Lung (tissue), 12 donors: ENCODE results near the gene PHF14. TPM values are rescaled to one million over a fixed set of nuclear protein-coding genes. Genes with fewer than 3 reads are reported as not detected.

ENCODE experiments used
- ATAC-seq: fragments of 200-7000 bp; cut with Tn5 transposase; one replicate; pipeline ENCODE4 v1.9.1; 2020; ENCODE audit warnings: moderate number of reproducible peaks; ENCODE audit not compliant: insufficient read depth, low FRiP score
- DNase-seq, 3 donors: peaks; one replicate each; pipeline ENCODE4 v3.0.0-alpha.2; 2013 to 2017
- H3K27ac ChIP-seq, 2 donors: one replicate each; pipeline ENCODE4 v1.5.1; 2013; ENCODE audit warnings: mild to moderate bottlenecking in 2 of 2, moderate library complexity in 2 of 2, control low read depth in 1 of 2, inconsistent platforms in 1 of 2, low read depth in 1 of 2, low read length in 1 of 2
- H3K27me3 ChIP-seq, 3 donors: one replicate each; pipeline ENCODE4 v1.5.1; 2013; ENCODE audit warnings: low read length in 2 of 3; ENCODE audit not compliant: control insufficient read depth in 3 of 3, insufficient read depth in 3 of 3
- H3K36me3 ChIP-seq, 4 donors: one replicate each; pipeline ENCODE4 v1.5.1; 2013; ENCODE audit warnings: low read length in 4 of 4, mild to moderate bottlenecking in 1 of 4, moderate library complexity in 1 of 4; ENCODE audit not compliant: control insufficient read depth in 4 of 4, insufficient read depth in 4 of 4
- H3K4me1 ChIP-seq, 5 donors: one replicate each; pipeline ENCODE4 v1.5.1; 2013; ENCODE audit warnings: low read length in 5 of 5, mild to moderate bottlenecking in 2 of 5, moderate library complexity in 1 of 5; ENCODE audit not compliant: control insufficient read depth in 5 of 5, insufficient read depth in 5 of 5
- H3K4me3 ChIP-seq: one replicate; pipeline ENCODE4 v1.5.1; 2013; ENCODE audit warnings: mild to moderate bottlenecking, control low read depth, moderate library complexity
- H3K9ac ChIP-seq, 2 donors: one replicate each; pipeline ENCODE4 v1.5.1; 2013; ENCODE audit warnings: low read length in 2 of 2, control low read depth in 1 of 2; ENCODE audit not compliant: insufficient read depth in 1 of 2
- H3K9me3 ChIP-seq, 4 donors: one replicate each; pipeline ENCODE4 v1.5.1; 2013; ENCODE audit warnings: low read length in 3 of 4, mild to moderate bottlenecking in 1 of 4, moderate library complexity in 1 of 4; ENCODE audit not compliant: control insufficient read depth in 4 of 4, insufficient read depth in 3 of 4
- WGBS, 2 donors: extraction: QIAGEN DNeasy Blood & Tissue Kit; methylation state at CpG; one replicate each; pipeline ENCODE4 v1.1.7; 2013; 5-methylcytosine and 5-hydroxymethylcytosine counted together
- polyA plus RNA-seq, 2 donors: library from polyadenylated mRNA; stranded (reverse); fragments of 200-250 nt; gene quantifications; one replicate each; pipeline ENCODE4 v1.2.1, GENCODE V29; 2013
- total RNA-seq, 2 donors: library from RNA; depleted of rRNA in 1 of 2; stranded (reverse); fragments of >200 nt in 1 of 2; gene quantifications; one replicate each; pipeline ENCODE4 v1.2.1, GENCODE V29; 2014 to 2021
- TF ChIP-seq, protein P1 (sequence below): IDR thresholded peaks from 2 replicates; pipeline ENCODE4 v1.5.1; 2012; ENCODE audit warnings: mild to moderate bottlenecking; ENCODE audit errors: control extremely low read depth, extremely low read depth
- donor health status: control.
- donor health status: control.
- donor health status: Bipolar disorder and iron deficiency.
- donor health status: healthy.
- donor health status: DM: yes; HTN: yes; CAD: no.

PHF14 gene
- total and polyA plus RNA-seq, 4 donors = 12.9 to 89.5 (median 24.7) TPM

DNA sequence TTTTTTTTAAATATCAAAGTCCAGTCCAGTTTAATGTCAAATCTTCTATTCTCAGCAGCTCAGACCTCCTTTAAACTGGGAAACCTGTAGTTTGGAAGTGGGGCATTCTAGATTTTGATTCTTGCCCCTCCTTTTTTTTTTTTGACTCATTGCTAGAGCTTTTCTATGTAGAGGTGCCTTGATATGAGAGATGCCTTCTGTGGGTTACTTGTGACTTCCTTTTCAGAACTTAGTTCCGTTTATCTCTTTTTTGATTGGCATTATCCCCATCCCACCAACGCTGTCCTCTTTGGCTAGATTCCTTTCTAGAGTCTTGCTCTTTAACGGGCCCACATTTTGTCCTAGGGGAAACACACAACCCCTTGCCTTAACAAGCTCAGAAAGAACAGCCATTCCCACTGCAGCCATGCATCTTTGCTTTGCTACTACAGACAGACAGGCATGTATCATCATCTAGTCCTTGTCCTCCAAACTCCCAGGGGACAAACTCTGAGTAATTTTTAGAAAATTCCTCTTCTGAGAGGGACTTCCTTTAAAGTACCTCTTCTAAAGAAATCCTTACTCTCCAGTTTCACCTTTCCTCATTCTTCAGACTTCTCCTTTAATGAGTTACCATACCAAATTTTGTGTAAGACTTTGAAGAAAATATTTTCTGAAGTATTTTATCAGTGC is 153.6 kb downstream of the PHF14 start:
- H3K4me1 ChIP-seq = peaks cover 0 to 4% (median 0%) of the 10 kb centered on the region in 5 donors
- ATAC-seq (no peak), DNase-seq (no peak)
- 75 to 90% methylated on average over 3 of the region's 3 CpGs for WGBS, 2 donors
- TF ChIP-seq, protein P1, sequence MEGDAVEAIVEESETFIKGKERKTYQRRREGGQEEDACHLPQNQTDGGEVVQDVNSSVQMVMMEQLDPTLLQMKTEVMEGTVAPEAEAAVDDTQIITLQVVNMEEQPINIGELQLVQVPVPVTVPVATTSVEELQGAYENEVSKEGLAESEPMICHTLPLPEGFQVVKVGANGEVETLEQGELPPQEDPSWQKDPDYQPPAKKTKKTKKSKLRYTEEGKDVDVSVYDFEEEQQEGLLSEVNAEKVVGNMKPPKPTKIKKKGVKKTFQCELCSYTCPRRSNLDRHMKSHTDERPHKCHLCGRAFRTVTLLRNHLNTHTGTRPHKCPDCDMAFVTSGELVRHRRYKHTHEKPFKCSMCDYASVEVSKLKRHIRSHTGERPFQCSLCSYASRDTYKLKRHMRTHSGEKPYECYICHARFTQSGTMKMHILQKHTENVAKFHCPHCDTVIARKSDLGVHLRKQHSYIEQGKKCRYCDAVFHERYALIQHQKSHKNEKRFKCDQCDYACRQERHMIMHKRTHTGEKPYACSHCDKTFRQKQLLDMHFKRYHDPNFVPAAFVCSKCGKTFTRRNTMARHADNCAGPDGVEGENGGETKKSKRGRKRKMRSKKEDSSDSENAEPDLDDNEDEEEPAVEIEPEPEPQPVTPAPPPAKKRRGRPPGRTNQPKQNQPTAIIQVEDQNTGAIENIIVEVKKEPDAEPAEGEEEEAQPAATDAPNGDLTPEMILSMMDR = no peak
- H3K9ac ChIP-seq = no peak overlapping the region
- no peaks in the 10 kb centered on the region for H3K9me3 ChIP-seq
- H3K4me3 ChIP-seq = no peak overlapping the region
- H3K27ac ChIP-seq = no peak overlapping the region
- H3K36me3 ChIP-seq = peaks cover 0 to 6% (median 3%) of the 10 kb centered on the region in 4 donors
- H3K27me3 ChIP-seq = no peaks in the 10 kb centered on the region

- ATAC-seq (no peak), DNase-seq (no peak)
- Histone ChIP-seq H3K4me1 (peaks cover 0 to 4% (median 0%) of the 10 kb centered on the region in 5 donors), H3K36me3 (peaks cover 0 to 6% (median 4%) of the 10 kb centered on the region in 4 donors), H3K4me3 (no peak overlapping the region), H3K27me3 (no peaks in the 10 kb centered on the region), H3K9me3 (no peaks in the 10 kb centered on the region), H3K27ac (no peak overlapping the region), H3K9ac (no peak overlapping the region)
- TF ChIP-seq, protein P1 = no peak
Measured at GRCh38 chr7:11127988-11128387, 154.3 kb downstream of the PHF14 start.

DNA sequence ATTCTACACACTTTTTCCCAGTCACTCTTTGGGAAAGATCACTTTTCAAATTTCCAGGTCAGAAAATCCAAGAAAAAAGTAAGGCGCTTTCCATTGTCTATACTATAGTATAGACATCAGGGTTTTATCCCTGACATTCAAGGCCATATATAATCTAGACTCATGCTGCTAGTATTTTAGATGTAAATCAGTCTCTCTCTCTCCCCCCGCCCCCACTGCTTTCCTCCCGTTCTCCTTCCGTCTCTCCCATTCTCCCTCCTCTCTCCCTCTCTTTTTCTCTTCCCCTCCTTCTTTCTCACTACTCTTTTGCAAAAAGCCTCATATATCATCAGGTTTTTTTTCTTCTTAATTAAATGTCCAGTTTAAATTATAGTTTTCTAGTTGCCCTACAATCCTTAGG is 154.8 kb downstream of the PHF14 start:
- H3K9me3 ChIP-seq = no peaks in the 10 kb centered on the region
- WGBS, 2 donors = 96 to 98% methylated on average over 4 of the region's 4 CpGs
- no peak for ATAC-seq
- H3K36me3 ChIP-seq = peaks cover 0 to 6% (median 4%) of the 10 kb centered on the region in 4 donors
- peaks cover 0 to 4% (median 0%) of the 10 kb centered on the region in 5 donors for H3K4me1 ChIP-seq
- no peak overlapping the region for H3K4me3 ChIP-seq
- TF ChIP-seq, protein P1 = no peak
- no peak overlapping the region for H3K9ac ChIP-seq
- DNase-seq = no peak
- no peak overlapping the region for H3K27ac ChIP-seq
- H3K27me3 ChIP-seq = no peaks in the 10 kb centered on the region

GRCh38 chr7:11130012-11130411 is 156.3 kb downstream of the PHF14 start:
- 78 to 80% methylated on average over 4 of the region's 4 CpGs for WGBS, 2 donors
- TF ChIP-seq, protein P1 = no peak
- Histone ChIP-seq H3K27me3 (no peaks in the 10 kb centered on the region), H3K9me3 (no peaks in the 10 kb centered on the region), H3K9ac (no peak overlapping the region), H3K36me3 (peaks cover 1 to 6% (median 4%) of the 10 kb centered on the region in 4 donors), H3K4me3 (no peak overlapping the region), H3K27ac (no peak overlapping the region), H3K4me1 (peaks cover 0 to 4% (median 0%) of the 10 kb centered on the region in 5 donors)
- ATAC-seq (no peak), DNase-seq (peak in 2 of 3 donors; percentile 50 to 65)
